Measurements from ENCODE around the gene PLCB4.

The PLCB4 gene

DNA sequence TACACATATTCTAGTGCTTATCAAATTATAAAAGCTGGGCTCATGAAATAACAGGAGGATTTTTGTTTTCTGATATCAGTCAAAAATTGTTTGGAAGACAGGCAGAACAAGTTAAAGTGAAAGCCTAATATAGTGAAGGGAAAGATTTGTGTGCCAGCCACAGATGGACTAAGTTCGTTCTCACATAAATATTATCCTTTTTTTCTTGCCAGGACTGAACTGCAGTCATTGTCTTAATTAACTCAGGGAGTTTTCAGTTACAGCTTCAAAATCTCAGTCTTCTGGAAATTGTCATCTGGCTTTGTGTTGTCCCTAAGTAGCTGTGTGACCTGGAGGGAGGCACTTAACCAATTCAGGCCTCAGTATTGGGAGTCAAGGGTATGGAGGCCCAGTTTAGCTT, 40.7 kb downstream of the PLCB4 start:
- H3K9me3 ChIP-seq (ENCODE audit: severe bottlenecking): no peaks in the 10 kb centered on the region
- DNase-seq: no peak
- TF ChIP-seq, protein P1, sequence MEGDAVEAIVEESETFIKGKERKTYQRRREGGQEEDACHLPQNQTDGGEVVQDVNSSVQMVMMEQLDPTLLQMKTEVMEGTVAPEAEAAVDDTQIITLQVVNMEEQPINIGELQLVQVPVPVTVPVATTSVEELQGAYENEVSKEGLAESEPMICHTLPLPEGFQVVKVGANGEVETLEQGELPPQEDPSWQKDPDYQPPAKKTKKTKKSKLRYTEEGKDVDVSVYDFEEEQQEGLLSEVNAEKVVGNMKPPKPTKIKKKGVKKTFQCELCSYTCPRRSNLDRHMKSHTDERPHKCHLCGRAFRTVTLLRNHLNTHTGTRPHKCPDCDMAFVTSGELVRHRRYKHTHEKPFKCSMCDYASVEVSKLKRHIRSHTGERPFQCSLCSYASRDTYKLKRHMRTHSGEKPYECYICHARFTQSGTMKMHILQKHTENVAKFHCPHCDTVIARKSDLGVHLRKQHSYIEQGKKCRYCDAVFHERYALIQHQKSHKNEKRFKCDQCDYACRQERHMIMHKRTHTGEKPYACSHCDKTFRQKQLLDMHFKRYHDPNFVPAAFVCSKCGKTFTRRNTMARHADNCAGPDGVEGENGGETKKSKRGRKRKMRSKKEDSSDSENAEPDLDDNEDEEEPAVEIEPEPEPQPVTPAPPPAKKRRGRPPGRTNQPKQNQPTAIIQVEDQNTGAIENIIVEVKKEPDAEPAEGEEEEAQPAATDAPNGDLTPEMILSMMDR (IDR thresholded peaks at IDR 0.05; ENCODE audit: low read depth, low read length): no peak
- H3K27ac ChIP-seq: no peak overlapping the region
- H3K4me3 ChIP-seq (ENCODE audit: low read depth, low read length): no peak overlapping the region
- no peaks in the 10 kb centered on the region for H3K27me3 ChIP-seq (ENCODE audit: insufficient read depth, low read depth, severe bottlenecking)
- H3K36me3 ChIP-seq: no peaks in the 10 kb centered on the region

DNA sequence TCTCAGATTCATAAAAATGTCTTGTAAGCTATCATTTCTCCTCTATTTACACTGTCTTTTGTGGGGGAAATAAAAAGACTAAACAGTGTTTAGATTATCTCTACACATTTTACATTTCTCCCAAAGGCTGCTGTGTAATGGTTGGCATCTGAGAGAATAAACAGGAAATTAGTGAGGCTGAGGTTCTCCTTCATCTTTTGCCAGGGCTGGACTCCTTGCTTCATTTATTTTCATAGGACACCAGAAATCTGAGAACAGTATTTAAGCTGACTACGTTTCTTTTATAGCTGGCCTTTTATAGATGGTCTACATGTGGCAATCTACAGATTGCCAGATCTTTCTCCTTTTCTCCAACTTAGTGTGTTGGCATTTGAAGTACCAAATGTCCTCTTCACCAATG, 41.5 kb downstream of the PLCB4 start:
- DNase-seq: no peak

DNA sequence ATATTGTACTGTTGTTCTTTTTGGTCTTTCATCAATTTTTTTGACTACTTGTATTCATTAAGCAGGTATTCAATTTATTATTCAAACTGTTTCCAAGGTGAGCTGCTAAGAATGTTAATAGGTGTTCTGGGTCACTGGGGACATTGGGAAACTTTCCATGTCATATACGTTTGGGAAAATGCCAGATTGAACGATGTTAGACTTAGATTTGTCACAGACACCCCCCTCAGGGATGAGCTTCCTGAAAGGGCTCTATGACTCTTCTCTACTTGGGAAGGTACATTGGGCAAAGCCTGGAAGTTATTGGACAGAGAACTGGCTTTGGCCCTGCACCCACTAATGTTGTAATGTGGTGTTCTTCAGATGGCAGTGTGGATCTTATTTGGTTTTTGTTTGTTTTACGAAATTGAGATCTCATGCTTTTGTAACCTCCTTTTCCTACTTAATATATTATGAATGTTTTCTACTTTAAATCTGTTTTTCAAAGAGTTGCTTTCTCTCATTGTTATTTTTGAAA, 42.1 kb downstream of the PLCB4 start:
- Histone ChIP-seq H3K9me3 (ENCODE audit: severe bottlenecking) (no peaks in the 10 kb centered on the region), H3K4me3 (ENCODE audit: low read depth, low read length) (no peak overlapping the region), H3K27ac (no peak overlapping the region), H3K27me3 (ENCODE audit: insufficient read depth, low read depth, severe bottlenecking) (no peaks in the 10 kb centered on the region), H3K36me3 (no peaks in the 10 kb centered on the region)
- TF ChIP-seq, protein P1 (IDR thresholded peaks at IDR 0.05; ENCODE audit: low read depth, low read length): no peak
- no peak for DNase-seq

More for the DNA sequence above, 41.5 kb downstream of the PLCB4 start:
- TF ChIP-seq, protein P1 (IDR thresholded peaks at IDR 0.05; ENCODE audit: low read depth, low read length): no peak
- Histone ChIP-seq H3K36me3 (no peaks in the 10 kb centered on the region), H3K9me3 (ENCODE audit: severe bottlenecking) (no peaks in the 10 kb centered on the region), H3K27ac (no peak overlapping the region), H3K27me3 (ENCODE audit: insufficient read depth, low read depth, severe bottlenecking) (no peaks in the 10 kb centered on the region), H3K4me3 (ENCODE audit: low read depth, low read length) (no peak overlapping the region)

DNA sequence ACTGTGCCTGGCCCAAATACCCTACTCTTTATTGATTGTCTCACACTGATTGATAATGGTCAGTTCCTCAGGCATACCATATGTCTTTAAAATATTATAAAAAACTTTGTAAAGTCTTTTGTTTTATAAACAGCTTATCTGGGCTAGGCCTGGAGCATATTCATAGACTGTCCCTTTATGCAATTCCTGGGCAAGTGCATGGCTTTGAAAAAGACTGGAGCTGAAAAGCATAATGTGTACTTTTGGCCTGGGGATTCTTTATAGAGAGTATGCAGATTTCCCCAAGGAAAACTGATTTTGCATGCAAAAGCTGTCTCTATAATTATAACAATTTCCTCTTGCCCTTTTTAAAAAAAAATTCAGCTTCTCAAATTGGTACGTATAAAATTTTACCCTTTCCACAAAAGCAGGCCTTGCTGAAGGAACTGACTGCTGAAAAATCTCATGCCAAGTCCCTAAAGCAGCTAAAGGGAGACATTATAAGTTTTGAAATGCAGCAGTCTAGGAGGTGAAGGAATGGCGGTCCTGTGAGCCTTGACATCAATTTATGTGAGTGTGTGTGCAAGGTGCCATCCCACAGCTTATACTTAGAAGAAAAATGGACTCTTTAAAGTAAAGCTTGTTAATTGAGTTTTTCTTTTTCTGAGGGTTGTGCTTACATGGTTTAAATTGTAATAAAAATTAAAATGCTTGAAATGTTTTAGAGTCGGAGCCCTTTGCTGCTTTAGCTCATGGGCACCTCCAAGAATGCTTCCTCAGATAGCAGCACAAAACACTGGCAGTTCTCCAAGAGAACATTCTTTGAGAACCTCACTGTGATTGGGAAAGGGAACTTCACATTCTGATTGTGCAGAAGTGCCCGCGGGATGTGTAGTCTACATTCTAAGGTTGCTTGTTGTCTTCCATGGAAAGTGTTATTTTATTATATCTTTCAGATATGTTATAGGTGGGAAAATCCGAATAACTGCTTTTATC, 43.9 kb downstream of the PLCB4 start:
- Histone ChIP-seq H3K27ac (no peak overlapping the region), H3K9me3 (ENCODE audit: severe bottlenecking) (no peaks in the 10 kb centered on the region), H3K36me3 (no peaks in the 10 kb centered on the region), H3K4me3 (ENCODE audit: low read depth, low read length) (no peak overlapping the region), H3K27me3 (ENCODE audit: insufficient read depth, low read depth, severe bottlenecking) (no peaks in the 10 kb centered on the region)
- no peak for DNase-seq
- TF ChIP-seq, protein P1 (IDR thresholded peaks at IDR 0.05; ENCODE audit: low read depth, low read length): no peak

DNA sequence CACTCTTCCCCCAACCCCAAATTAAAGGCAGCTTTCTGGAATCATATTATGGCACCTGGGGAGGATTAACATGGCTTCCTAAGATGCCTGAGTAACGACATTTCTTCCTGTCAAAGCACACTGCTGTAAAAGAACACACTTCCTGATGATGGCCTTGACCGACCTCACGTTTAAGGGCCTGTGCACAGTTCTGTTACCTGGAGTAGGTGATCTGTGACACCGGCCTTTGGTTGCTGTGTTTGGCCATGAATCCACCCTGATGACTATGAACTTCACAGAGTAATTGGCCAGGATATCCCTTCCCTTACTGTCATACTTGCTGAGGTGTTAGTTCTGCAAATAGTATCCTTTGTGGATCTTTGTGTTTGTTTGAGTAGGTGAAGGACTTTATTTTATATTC, 45.8 kb downstream of the PLCB4 start:
- Histone ChIP-seq H3K27me3 (ENCODE audit: insufficient read depth, low read depth, severe bottlenecking) (no peaks in the 10 kb centered on the region), H3K9me3 (ENCODE audit: severe bottlenecking) (no peaks in the 10 kb centered on the region), H3K36me3 (no peaks in the 10 kb centered on the region), H3K4me3 (ENCODE audit: low read depth, low read length) (no peak overlapping the region), H3K27ac (no peak overlapping the region)
- TF ChIP-seq, protein P1 (IDR thresholded peaks at IDR 0.05; ENCODE audit: low read depth, low read length): no peak
- no peak for DNase-seq
